Heart left ventricle (tissue), 16 donors: ENCODE results near the gene FAM228B. TPM values are rescaled to one million over a fixed set of nuclear protein-coding genes. Genes with fewer than 3 reads are reported as not detected.

ENCODE experiments used
- ATAC-seq, 4 donors: fragments of 200-7000 bp; cut with Tn5 transposase; one replicate each; pipeline ENCODE4 v1.9.1; 2020 to 2022; ENCODE audit warnings: moderate library complexity in 4 of 4, mild to moderate bottlenecking in 3 of 4, moderate number of reproducible peaks in 1 of 4
- DNase-seq, 5 donors: peaks; one replicate each; pipeline ENCODE4 v3.0.0-alpha.2; 2020
- H3K27ac ChIP-seq, 12 donors: fragments of 200-600 bp; sonication (generic) in 4 of 12; one replicate each; pipeline versions ENCODE4 v1.5.0 to v1.8.0; 2016 to 2022; ENCODE audit warnings: mild to moderate bottlenecking in 2 of 12
- H3K27me3 ChIP-seq, 9 donors: fragments of 200-600 bp; sonication (generic) in 2 of 9; one replicate each; pipeline versions ENCODE4 v1.5.1 to v1.8.0; 2016 to 2022; ENCODE audit warnings: mild to moderate bottlenecking in 3 of 9
- H3K36me3 ChIP-seq, 9 donors: fragments of 200-600 bp; sonication (generic) in 2 of 9; one replicate each; pipeline versions ENCODE4 v1.5.0 to v1.8.0; 2018 to 2022; ENCODE audit warnings: mild to moderate bottlenecking in 2 of 9
- H3K4me1 ChIP-seq, 12 donors: fragments of 200-600 bp; sonication (generic) in 4 of 12; one replicate each; pipeline versions ENCODE4 v1.5.0 to v1.8.0; 2016 to 2022; ENCODE audit warnings: mild to moderate bottlenecking in 3 of 12
- H3K4me3 ChIP-seq, 12 donors: fragments of 200-600 bp; sonication (generic) in 4 of 12; one replicate each; pipeline versions ENCODE4 v1.5.0 to v1.8.0; 2017 to 2022; ENCODE audit warnings: mild to moderate bottlenecking in 9 of 12, moderate library complexity in 4 of 12
- H3K9me3 ChIP-seq, 12 donors: fragments of 200-600 bp; sonication (generic) in 4 of 12; one replicate each; pipeline versions ENCODE4 v1.5.0 to v1.8.0; 2016 to 2022; ENCODE audit warnings: mild to moderate bottlenecking in 1 of 12
- CTCF ChIP-seq, 12 donors: fragments of 200-600 bp; sonication (generic) in 4 of 12; IDR thresholded peaks; one replicate each; pipeline versions ENCODE4 v1.5.0 to v1.8.0; 2018 to 2022; ENCODE audit warnings: antibody characterized with exemption in 12 of 12, mild to moderate bottlenecking in 5 of 12
- POLR2A ChIP-seq, 2 donors: fragments of 450-650 bp; IDR thresholded peaks; one replicate each; pipeline ENCODE4 v1.6.1; 2017; ENCODE audit warnings: antibody characterized with exemption in 2 of 2, mild to moderate bottlenecking in 2 of 2, moderate library complexity in 2 of 2
- WGBS, 4 donors: extraction: QIAGEN DNeasy Blood & Tissue Kit in 2 of 4; methylation state at CpG; one replicate each; pipeline versions ENCODE4 v1.1.5 to v1.1.7; 2013 to 2018; 5-methylcytosine and 5-hydroxymethylcytosine counted together
- intact Hi-C, 10 donors: fragments of 100-400 bp; cut with DNase I; formaldehyde crosslinking; loops; one replicate each; pipeline versions ENCODE4 v1.11.1 to v1.14.2; 2022
- polyA plus RNA-seq, 2 donors: library from polyadenylated mRNA; stranded (reverse); fragments of 200-250 nt; gene quantifications; one replicate each; pipeline ENCODE4 v1.2.3, GENCODE V29; 2013
- total RNA-seq, 9 donors: library from RNA; depleted of rRNA in 2 of 9; stranded (reverse); fragments of >200 nt in 2 of 9; fragmentation: NEBNext Ultra II Directional in 3 of 9; extraction: Animal tissue kit (Norgen Biotek cat#: 25700) in 3 of 9; gene quantifications; one replicate each; pipeline versions ENCODE4 v1.1.0 to v1.2.4, GENCODE V29; 2016 to 2023
- donor health status: ischemic (EF 13 %, LVEDD 7.1; RV severe dilation, severe dysfunction).
- donor health status: healthy with polysubstance abuse.
- donor health status: DM: no; HTN: yes; CAD: no.
- donor health status: DM: no; HTN: no; CAD: no.
- donor health status: ischemic (EF 25% LVEDD 6.9; RV normal size, moderate dysfunction).
- donor health status: ischemic (EF 25% LVEDD 5.7; RV mildly dilated, moderate dysfunction).
- donor health status: healthy.
- donor health status: DM: yes; HTN: yes; CAD: no.
- donor health status: ischemic (EF 35%, LVEDD 5.7; RV mildly dilated, moderate dysfunction).
- donor health status: nonischemic (EF 11% LVEDD 7.7; RV severe dilation, severe dysfunction).
- donor health status: DM: yes; HTN: yes; CAD: no.
- donor health status: PGD.
- donor health status: ischemic (EF 29% LVEDD 5.4; RV normal size, mild dysfunction).
- donor health status: nonischemic (EF 23%, LVEDD 6.1; RV moderate dilation, normal function).

The FAM228B gene
- total and polyA plus RNA-seq, 11 donors = 5.4 to 36.9 (median 21.2) TPM

DNA sequence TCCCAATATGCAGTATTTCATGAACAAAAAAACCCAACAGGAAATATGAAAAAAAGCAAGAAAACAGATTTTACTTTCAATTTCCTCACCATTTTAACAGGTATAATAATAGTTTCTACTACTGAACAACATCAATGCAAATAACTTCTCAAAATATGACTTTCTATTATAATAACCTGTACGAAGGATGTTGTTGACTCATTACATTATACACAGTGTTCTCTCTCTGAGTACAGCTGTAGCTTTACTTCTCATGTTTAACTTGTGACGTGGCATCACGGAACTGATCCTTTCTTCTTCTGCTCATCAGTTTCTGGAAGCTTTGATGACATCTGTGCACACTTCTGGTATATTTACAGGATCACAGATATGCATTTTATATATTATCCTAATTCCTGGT is 91.6 kb downstream of the FAM228B start:
- Histone ChIP-seq H3K27me3 (no peaks in the 10 kb centered on the region), H3K9me3 (no peaks in the 10 kb centered on the region), H3K4me1 (no peaks in the 10 kb centered on the region), H3K27ac (no peak overlapping the region), H3K4me3 (no peak overlapping the region), H3K36me3 (peaks cover 0 to 100% (median 95%) of the 10 kb centered on the region in 9 donors)
- intact Hi-C loops = no loop called here
- DNase-seq (no peak), ATAC-seq (no peak)
- WGBS, 4 donors = 96 to 98% (median 97%) methylated on average over 3 of the region's 3 CpGs
- no peak for TF ChIP-seq CTCF (IDR thresholded peaks at IDR 0.05)
- TF ChIP-seq POLR2A (IDR thresholded peaks at IDR 0.05) = no peak

Other genes starting within 250 kb of the FAM228B start
- 10 to 100 TPM in 2 of 9 donors, 1 to 10 TPM in 7; 5.0 to 13.3 (median 8.3) TPM for gene ATAD2B, start 196.3 kb upstream of the FAM228B start, total RNA-seq
- 1 to 10 TPM; 2.8 to 3.4 TPM for gene ATAD2B, start 196.3 kb upstream of the FAM228B start, polyA plus RNA-seq
- 10 to 100 TPM; 15.8 to 24.0 (median 19.6) TPM for gene UBXN2A, start 183.0 kb upstream of the FAM228B start, total RNA-seq
- gene UBXN2A, start 183.0 kb upstream of the FAM228B start, polyA plus RNA-seq = 10 to 100 TPM in 1 of 2 donors, 1 to 10 TPM in 1; 9.6 to 12.7 TPM
- gene MFSD2B, start 113.4 kb upstream of the FAM228B start, total RNA-seq = under 1 TPM in 2 of 9 donors, not detected in 7; 0.09 to 0.19 TPM
- under 1 TPM in 1 of 2 donors, not detected in 1; 0.01 TPM for gene MFSD2B, start 113.4 kb upstream of the FAM228B start, polyA plus RNA-seq
- gene WDCP, start 76.1 kb upstream of the FAM228B start, total RNA-seq = 1 to 10 TPM; 4.9 to 9.8 (median 6.1) TPM
- gene WDCP, start 76.1 kb upstream of the FAM228B start, polyA plus RNA-seq = 1 to 10 TPM; 1.9 to 4.8 TPM
- gene FKBP1B, start 73.7 kb upstream of the FAM228B start, total RNA-seq = 1 to 10 TPM; 1.4 to 7.6 (median 2.6) TPM
- gene FKBP1B, start 73.7 kb upstream of the FAM228B start, polyA plus RNA-seq = 1 to 10 TPM; 1.9 to 4.7 TPM
- 10 to 100 TPM; 49.7 to 89.6 (median 58.4) TPM for gene SF3B6, start 47.1 kb upstream of the FAM228B start, total RNA-seq
- 100 to 1,000 TPM in 1 of 2 donors, 10 to 100 TPM in 1; 37.4 to 121 TPM for gene SF3B6, start 47.1 kb upstream of the FAM228B start, polyA plus RNA-seq
- 10 to 100 TPM in 4 of 9 donors, 1 to 10 TPM in 5; 4.7 to 21.8 (median 9.6) TPM for gene TP53I3, start 38.6 kb upstream of the FAM228B start, total RNA-seq
- 10 to 100 TPM; 15.4 to 23.3 TPM for gene TP53I3, start 38.6 kb upstream of the FAM228B start, polyA plus RNA-seq
- gene PFN4, start 135 bp upstream of the FAM228B start, total RNA-seq = under 1 TPM in 5 of 9 donors, not detected in 4; 0.50 to 0.76 (median 0.59) TPM
- gene PFN4, start 135 bp upstream of the FAM228B start, polyA plus RNA-seq = 1 to 10 TPM in 1 of 2 donors, under 1 TPM in 1; 0.14 to 2.1 TPM
- gene FAM228A, start 51.6 kb downstream of the FAM228B start, total RNA-seq = 1 to 10 TPM in 2 of 9 donors, under 1 TPM in 4, not detected in 3; 0.19 to 1.9 (median 0.84) TPM
- gene FAM228A, start 51.6 kb downstream of the FAM228B start, polyA plus RNA-seq = under 1 TPM; 0.29 to 0.50 TPM
- 10 to 100 TPM; 30.6 to 55.0 (median 40.0) TPM for gene ITSN2, start 237.1 kb downstream of the FAM228B start, total RNA-seq
- 10 to 100 TPM; 19.3 to 30.6 TPM for gene ITSN2, start 237.1 kb downstream of the FAM228B start, polyA plus RNA-seq